DMS79 (cell line): Measurements from ENCODE around the gene ZMIZ1.
A peak's percentile ranks its signal among the peaks of the same experiment; 100 is the strongest.

Experiments used
- DNase-seq: peaks from one replicate; lab custom pipeline; 2025; lab: John Stamatoyannopoulos, UW

The ZMIZ1 gene

GRCh38 chr10:79234391-79235315, 165.9 kb downstream of the ZMIZ1 start:
- DNase-seq, result no peak

- DNase-seq, result no peak
These were observed 167.1 kb downstream of the ZMIZ1 start for GRCh38 chr10:79235765-79236432.

GRCh38 chr10:79236433-79236765, 167.6 kb downstream of the ZMIZ1 start:
- DNase-seq, result no peak

- DNase-seq, result no peak
These were observed 168.8 kb downstream of the ZMIZ1 start for GRCh38 chr10:79237454-79238157.

- no peak for DNase-seq
These were observed 169.4 kb downstream of the ZMIZ1 start for GRCh38 chr10:79238158-79238520.

- no peak for DNase-seq
These were observed 169.8 kb downstream of the ZMIZ1 start for GRCh38 chr10:79238606-79239005.

- DNase-seq, result no peak
These were observed 170.6 kb downstream of the ZMIZ1 start for GRCh38 chr10:79239275-79239779.

GRCh38 chr10:79239924-79240581, 171.3 kb downstream of the ZMIZ1 start:
- no peak for DNase-seq

- no peak for DNase-seq
These were observed 172.8 kb downstream of the ZMIZ1 start for GRCh38 chr10:79241629-79241989.

- DNase-seq, result no peak
These were observed 173.3 kb downstream of the ZMIZ1 start for GRCh38 chr10:79241990-79242619.

- DNase-seq, result peak; percentile 15
These were observed 173.9 kb downstream of the ZMIZ1 start for GRCh38 chr10:79242620-79243152.

GRCh38 chr10:79243181-79244067, 174.7 kb downstream of the ZMIZ1 start:
- DNase-seq, result no peak

GRCh38 chr10:79244068-79244442, 175.3 kb downstream of the ZMIZ1 start:
- DNase-seq, result no peak

- DNase-seq, result no peak
These were observed 176.2 kb downstream of the ZMIZ1 start for GRCh38 chr10:79244841-79245504.

GRCh38 chr10:79245539-79246208, 176.9 kb downstream of the ZMIZ1 start:
- DNase-seq, result no peak

- no peak for DNase-seq
These were observed 177.4 kb downstream of the ZMIZ1 start for GRCh38 chr10:79246209-79246581.

- DNase-seq, result no peak
These were observed 178.0 kb downstream of the ZMIZ1 start for GRCh38 chr10:79246606-79247275.

- no peak for DNase-seq
These were observed 178.8 kb downstream of the ZMIZ1 start for GRCh38 chr10:79247373-79248137.
